ENCODE results near the gene IL4R. TPM values are rescaled to one million over a fixed set of nuclear protein-coding genes. Genes with fewer than 3 reads are reported as not detected.

The IL4R gene
- total and polyA plus RNA-seq, 2 experiments from 2014 or later, result 6.4 to 17.6 TPM

- TF ChIP-seq CTCF (conservative IDR thresholded peaks at IDR 0.05; ENCODE audit: low read depth in 2 of 2), result no peak
- TF ChIP-seq ZNF331 (CRISPR knock-in tag; IDR thresholded peaks at IDR 0.05; ENCODE audit: low read depth), result no peak
- TF ChIP-seq JUNB (IDR thresholded peaks at IDR 0.05; ENCODE audit: unreplicated experiment), result no peak
- no peak for TF ChIP-seq REST (IDR thresholded peaks at IDR 0.05; ENCODE audit: unreplicated experiment)
- no peak for TF ChIP-seq NANOG (IDR thresholded peaks at IDR 0.05; ENCODE audit: borderline replicate concordance)
Measured at GRCh38 chr16:27341971-27342370, 28.2 kb downstream of the IL4R start (continued).

- no peaks in the 10 kb centered on the region; the same call in 2 of the 3 replicates for H3K4me1 Mint-ChIP-seq
- TF ChIP-seq ZNF462 (CRISPR knock-in tag; IDR thresholded peaks at IDR 0.05) (no peak), ZNF331 (CRISPR knock-in tag; IDR thresholded peaks at IDR 0.05; ENCODE audit: low read depth) (no peak), CTCF (conservative IDR thresholded peaks at IDR 0.05; ENCODE audit: low read depth in 2 of 2) (no peak), REST (IDR thresholded peaks at IDR 0.05; ENCODE audit: unreplicated experiment) (no peak)
- no peak overlapping the region for H3K27ac Mint-ChIP-seq
- Histone ChIP-seq H3K36me3 (ENCODE audit: insufficient read depth) (no peaks in the 10 kb centered on the region), H2AFZ (no peak overlapping the region), H3K27ac (ENCODE audit: low read depth) (no peak overlapping the region), H3K9me2 (ENCODE audit: insufficient read depth) (no peaks in the 10 kb centered on the region), H3K79me2 (replicated peaks; ENCODE audit: insufficient read depth) (no peaks in the 10 kb centered on the region), H4K20me1 (replicated peaks; ENCODE audit: insufficient read depth) (no peaks in the 10 kb centered on the region; the same call in 1 of the 2 replicates), H3F3A (replicated peaks; ENCODE audit: low read depth) (no peaks in the 10 kb centered on the region), H3K4me3 (no peak overlapping the region), H3K4me2 (no peak overlapping the region), H3K4me1 (ENCODE audit: insufficient read depth) (no peaks in the 10 kb centered on the region), H3K27me3 (ENCODE audit: insufficient read depth) (no peaks in the 10 kb centered on the region)
- no peaks in the 10 kb centered on the region; the same call in 2 of the 3 replicates for H3K9me3 Mint-ChIP-seq
- DNase-seq (ENCODE audit: low spot score), result no peak
- ATAC-seq, result no peak
- H3K27me3 Mint-ChIP-seq (ENCODE audit: insufficient read depth, low read depth, poor library complexity), result peaks cover 8% of the 10 kb centered on the region
- H3K36me3 Mint-ChIP-seq (ENCODE audit: low read depth), result peaks cover 55% of the 10 kb centered on the region
- no peak overlapping the region for H3K4me3 Mint-ChIP-seq
Measured at GRCh38 chr16:27344721-27345120, 30.9 kb downstream of the IL4R start.

All from GM23338 (cell line).